Measurements from ENCODE around the gene SEC22A.

The SEC22A gene

GRCh38 chr3:123165163-123165562, 36.6 kb upstream of the SEC22A start:
- Histone ChIP-seq H3K9ac (ENCODE audit: low read depth, low read length, poor library complexity, severe bottlenecking) (no peak overlapping the region), H3K9me3 (ENCODE audit: insufficient read depth, low read depth, low read length) (no peaks in the 10 kb centered on the region; the same call in 1 of the 2 replicates), H3K79me2 (ENCODE audit: insufficient read depth, low read length) (no peaks in the 10 kb centered on the region), H3K27me3 (ENCODE audit: insufficient read depth, low read length, poor library complexity, severe bottlenecking) (no peaks in the 10 kb centered on the region), H3K4me2 (ENCODE audit: low read depth, low read length, poor library complexity, severe bottlenecking) (no peak overlapping the region), H2AFZ (ENCODE audit: low read length) (no peak overlapping the region), H3K9me2 (replicated peaks; ENCODE audit: low read depth, low read length) (no peaks in the 10 kb centered on the region), H3K4me1 (ENCODE audit: insufficient read depth, low read length, poor library complexity, severe bottlenecking) (no peaks in the 10 kb centered on the region), H4K20me1 (ENCODE audit: insufficient read depth, low read length, poor library complexity, severe bottlenecking) (no peaks in the 10 kb centered on the region), H3F3A (ENCODE audit: low read depth) (no peaks in the 10 kb centered on the region), H3K4me3 (ENCODE audit: low read length, poor library complexity, severe bottlenecking) (no peak overlapping the region), H3K36me3 (ENCODE audit: insufficient read depth, low read length) (peaks cover 79% of the 10 kb centered on the region)
- TF ChIP-seq EZH2phosphoT487 (IDR thresholded peaks at IDR 0.05; ENCODE audit: borderline replicate concordance) (no peak), CTCF (conservative IDR thresholded peaks at IDR 0.05; ENCODE audit: low read length) (no peak)

- Histone ChIP-seq H3K27me3 (ENCODE audit: insufficient read depth, low read length, poor library complexity, severe bottlenecking) (no peaks in the 10 kb centered on the region), H3K9me3 (ENCODE audit: insufficient read depth, low read depth, low read length) (no peaks in the 10 kb centered on the region; the same call in 1 of the 2 replicates), H3K4me2 (ENCODE audit: low read depth, low read length, poor library complexity, severe bottlenecking) (no peak overlapping the region), H3K4me3 (ENCODE audit: low read length, poor library complexity, severe bottlenecking) (no peak overlapping the region), H3K36me3 (ENCODE audit: insufficient read depth, low read length) (peaks cover 56% of the 10 kb centered on the region), H3K79me2 (ENCODE audit: insufficient read depth, low read length) (no peaks in the 10 kb centered on the region), H4K20me1 (ENCODE audit: insufficient read depth, low read length, poor library complexity, severe bottlenecking) (no peaks in the 10 kb centered on the region), H3K9me2 (replicated peaks; ENCODE audit: low read depth, low read length) (no peaks in the 10 kb centered on the region), H3K4me1 (ENCODE audit: insufficient read depth, low read length, poor library complexity, severe bottlenecking) (no peaks in the 10 kb centered on the region), H3K9ac (ENCODE audit: low read depth, low read length, poor library complexity, severe bottlenecking) (no peak overlapping the region), H2AFZ (ENCODE audit: low read length) (no peak overlapping the region), H3F3A (ENCODE audit: low read depth) (no peaks in the 10 kb centered on the region)
- TF ChIP-seq EZH2phosphoT487 (IDR thresholded peaks at IDR 0.05; ENCODE audit: borderline replicate concordance) (no peak), CTCF (conservative IDR thresholded peaks at IDR 0.05; ENCODE audit: low read length) (no peak)
Observed at GRCh38 chr3:123167686-123168085, 34.1 kb upstream of the SEC22A start.

GRCh38 chr3:123168122-123168521, 33.6 kb upstream of the SEC22A start:
- H3F3A ChIP-seq (ENCODE audit: low read depth) = no peaks in the 10 kb centered on the region
- H3K4me2 ChIP-seq (ENCODE audit: low read depth, low read length, poor library complexity, severe bottlenecking) = no peak overlapping the region
- no peaks in the 10 kb centered on the region for H3K79me2 ChIP-seq (ENCODE audit: insufficient read depth, low read length)
- H3K9me3 ChIP-seq (ENCODE audit: insufficient read depth, low read depth, low read length) = no peaks in the 10 kb centered on the region; the same call in 1 of the 2 replicates
- no peaks in the 10 kb centered on the region for H3K9me2 ChIP-seq (replicated peaks; ENCODE audit: low read depth, low read length)
- no peaks in the 10 kb centered on the region for H3K27me3 ChIP-seq (ENCODE audit: insufficient read depth, low read length, poor library complexity, severe bottlenecking)
- TF ChIP-seq CTCF (conservative IDR thresholded peaks at IDR 0.05; ENCODE audit: low read length) (no peak), EZH2phosphoT487 (IDR thresholded peaks at IDR 0.05; ENCODE audit: borderline replicate concordance) (no peak)
- H3K4me1 ChIP-seq (ENCODE audit: insufficient read depth, low read length, poor library complexity, severe bottlenecking) = no peaks in the 10 kb centered on the region
- no peak overlapping the region for H2AFZ ChIP-seq (ENCODE audit: low read length)
- H3K4me3 ChIP-seq (ENCODE audit: low read length, poor library complexity, severe bottlenecking) = no peak overlapping the region
- H3K36me3 ChIP-seq (ENCODE audit: insufficient read depth, low read length) = peaks cover 51% of the 10 kb centered on the region
- H3K9ac ChIP-seq (ENCODE audit: low read depth, low read length, poor library complexity, severe bottlenecking) = no peak overlapping the region
- no peaks in the 10 kb centered on the region for H4K20me1 ChIP-seq (ENCODE audit: insufficient read depth, low read length, poor library complexity, severe bottlenecking)
